GM12873 (cell line): ENCODE data around the gene USP8.

ENCODE experiments used
- TF ChIP-seq, protein P1 (sequence below): IDR thresholded peaks from 2 replicates; pipeline ENCODE4 v1.5.1; 2012; ENCODE audit warnings: low read depth, mild to moderate bottlenecking, moderate library complexity, low read length, control low read depth; ENCODE audit not compliant: insufficient read depth; ENCODE audit errors: missing control alignments

USP8 gene

DNA sequence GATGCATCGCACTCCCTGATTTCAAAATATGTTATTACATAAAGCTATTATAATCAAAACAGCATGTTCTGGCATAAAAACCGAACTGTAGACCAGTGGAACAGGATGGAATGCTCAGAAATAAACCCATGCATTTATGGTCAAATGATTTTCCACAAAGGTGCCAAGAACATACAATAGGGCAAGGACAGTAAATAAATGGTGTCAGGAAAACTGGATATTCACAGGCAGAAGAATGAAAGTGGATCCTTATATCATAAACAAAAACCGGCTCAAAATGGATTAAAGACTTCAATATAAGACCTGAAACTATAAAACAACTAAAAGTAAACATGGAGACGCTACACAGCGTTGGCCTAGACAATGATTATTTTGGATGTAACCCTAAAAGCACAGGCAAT, 99.6 kb downstream of the USP8 start:
- TF ChIP-seq, protein P1, sequence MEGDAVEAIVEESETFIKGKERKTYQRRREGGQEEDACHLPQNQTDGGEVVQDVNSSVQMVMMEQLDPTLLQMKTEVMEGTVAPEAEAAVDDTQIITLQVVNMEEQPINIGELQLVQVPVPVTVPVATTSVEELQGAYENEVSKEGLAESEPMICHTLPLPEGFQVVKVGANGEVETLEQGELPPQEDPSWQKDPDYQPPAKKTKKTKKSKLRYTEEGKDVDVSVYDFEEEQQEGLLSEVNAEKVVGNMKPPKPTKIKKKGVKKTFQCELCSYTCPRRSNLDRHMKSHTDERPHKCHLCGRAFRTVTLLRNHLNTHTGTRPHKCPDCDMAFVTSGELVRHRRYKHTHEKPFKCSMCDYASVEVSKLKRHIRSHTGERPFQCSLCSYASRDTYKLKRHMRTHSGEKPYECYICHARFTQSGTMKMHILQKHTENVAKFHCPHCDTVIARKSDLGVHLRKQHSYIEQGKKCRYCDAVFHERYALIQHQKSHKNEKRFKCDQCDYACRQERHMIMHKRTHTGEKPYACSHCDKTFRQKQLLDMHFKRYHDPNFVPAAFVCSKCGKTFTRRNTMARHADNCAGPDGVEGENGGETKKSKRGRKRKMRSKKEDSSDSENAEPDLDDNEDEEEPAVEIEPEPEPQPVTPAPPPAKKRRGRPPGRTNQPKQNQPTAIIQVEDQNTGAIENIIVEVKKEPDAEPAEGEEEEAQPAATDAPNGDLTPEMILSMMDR = no peak

DNA sequence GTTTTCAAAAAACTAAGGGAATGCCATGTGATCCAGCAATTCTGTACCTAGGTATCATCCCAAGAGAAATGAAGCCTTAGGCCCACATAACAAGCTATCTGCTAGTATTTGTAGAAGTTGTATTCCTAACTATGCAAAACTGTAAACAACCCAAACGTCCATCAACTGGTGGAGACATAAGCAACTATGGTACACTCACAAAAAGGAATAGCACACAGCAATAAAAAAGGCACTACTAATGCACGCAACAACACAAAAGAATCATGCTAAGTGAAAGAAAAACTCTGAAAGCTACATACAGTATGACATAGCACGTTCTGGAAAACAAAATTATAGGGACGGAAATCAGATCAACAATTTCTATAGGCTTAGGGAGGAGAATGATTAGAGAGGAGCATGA, 107.0 kb downstream of the USP8 start:
- TF ChIP-seq, protein P1 = no peak

GRCh38 chr15:50531766-50532165, 107.6 kb downstream of the USP8 start:
- TF ChIP-seq, protein P1 = no peak

- TF ChIP-seq, protein P1 = no peak
These were observed 118.6 kb downstream of the USP8 start for GRCh38 chr15:50542887-50543210.

- TF ChIP-seq, protein P1 = no peak
These were observed 119.4 kb downstream of the USP8 start for GRCh38 chr15:50543556-50543955.

GRCh38 chr15:50544368-50544767, 120.2 kb downstream of the USP8 start:
- TF ChIP-seq, protein P1 = no peak

GRCh38 chr15:50546566-50546965, 122.4 kb downstream of the USP8 start, which contains the start of gene USP50:
Gene USP50 (minus strand): TSS chr15:50546666. CDS start chr15:50546525, 141 bp downstream.
- TF ChIP-seq, protein P1 = no peak
